Measurements from ENCODE around the gene ITPKC. TPM values are rescaled to one million over a fixed set of nuclear protein-coding genes. Genes with fewer than 3 reads are reported as not detected.
A peak's percentile ranks its signal among the peaks of the same experiment; 100 is the strongest.

Gene ITPKC
- total and polyA plus RNA-seq, 2 of the 13 experiments (the other 11 are each of a cell fraction or from before 2014, with no cell fraction given), result 6.9 to 11.2 TPM

DNA sequence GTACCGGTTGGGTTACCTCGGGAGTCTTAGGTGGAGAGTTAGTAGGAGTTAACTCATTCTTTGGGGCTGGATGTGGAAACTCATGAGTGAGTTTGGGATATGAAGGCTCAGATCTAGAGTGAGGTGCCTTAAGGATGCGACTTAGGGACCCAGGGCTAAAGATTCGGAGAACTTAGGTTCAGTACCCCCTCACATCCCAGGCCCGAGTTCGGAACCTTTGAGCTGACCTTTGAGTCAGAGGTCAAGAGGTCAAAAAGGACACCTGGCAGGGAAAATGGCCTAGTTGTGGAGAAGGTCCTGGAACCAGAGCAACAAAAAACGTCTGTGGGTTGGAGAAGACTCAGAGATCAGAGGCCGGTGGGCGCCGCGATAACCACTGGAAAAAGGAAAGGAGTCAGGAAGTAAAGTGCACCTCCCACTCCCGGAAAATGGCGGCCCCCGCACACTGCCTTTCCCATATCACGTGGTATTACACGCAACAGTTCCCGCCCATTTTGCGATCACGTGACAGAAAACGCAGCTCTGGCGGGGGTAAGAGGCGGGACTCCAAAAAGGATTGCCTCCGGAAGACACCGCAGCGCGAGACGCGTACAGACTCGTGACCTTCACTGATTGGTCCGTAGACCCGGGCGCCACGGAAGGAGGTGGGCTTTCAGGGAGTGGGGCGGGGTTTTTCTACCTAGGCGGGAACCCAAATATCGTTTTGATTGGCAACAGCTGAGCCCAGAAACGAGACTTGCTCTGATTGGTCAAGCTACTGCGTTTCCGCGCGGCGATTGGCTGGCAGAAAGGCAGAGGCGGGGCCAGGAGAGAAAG is 33.4 kb downstream of the ITPKC start, which contains the start of gene ACTMAP (continued):
- TF ChIP-seq AGO2 (optimal IDR thresholded peaks at IDR 0.05; ENCODE audit: low read depth, low read length), result no peak
- TF ChIP-seq ZFP41 (CRISPR knock-in tag; IDR thresholded peaks at IDR 0.05; ENCODE audit: borderline replicate concordance), result no peak
- TF ChIP-seq ZSCAN12 (CRISPR knock-in tag; IDR thresholded peaks at IDR 0.05), result no peak
- TF ChIP-seq ZNF720 (CRISPR knock-in tag; IDR thresholded peaks at IDR 0.05), result no peak
- no peak for TF ChIP-seq RFX3 (CRISPR knock-in tag; IDR thresholded peaks at IDR 0.05)
- peak; percentile 68 for TF ChIP-seq MYC (CRISPR knock-in tag; IDR thresholded peaks at IDR 0.05; ENCODE audit: borderline replicate concordance)
- no peak for TF ChIP-seq MAF1 (CRISPR knock-in tag; IDR thresholded peaks at IDR 0.05; ENCODE audit: borderline replicate concordance)
- TF ChIP-seq YEATS4 (CRISPR knock-in tag; IDR thresholded peaks at IDR 0.05; ENCODE audit: borderline replicate concordance), result peak; percentile 73; the same call in 1 of the 2 replicates
- no peak for TF ChIP-seq PRDM10 (CRISPR knock-in tag; IDR thresholded peaks at IDR 0.05; ENCODE audit: low read depth)
- TF ChIP-seq KAT2B (IDR thresholded peaks at IDR 0.05; ENCODE audit: borderline replicate concordance, low read depth, low read length), result no peak
- TF ChIP-seq ZMAT5 (CRISPR knock-in tag; IDR thresholded peaks at IDR 0.05; ENCODE audit: borderline replicate concordance, low read depth), result no peak
- no peak for TF ChIP-seq SIX4 (CRISPR knock-in tag; IDR thresholded peaks at IDR 0.05)
- TF ChIP-seq TGIF2 (CRISPR knock-in tag; IDR thresholded peaks at IDR 0.05), result no peak
- TF ChIP-seq PCBP1 (IDR thresholded peaks at IDR 0.05; ENCODE audit: borderline replicate concordance, low read depth, low read length), result no peak
- peak; percentile 44; the same call in 1 of the 2 replicates for TF ChIP-seq SALL1 (CRISPR knock-in tag; IDR thresholded peaks at IDR 0.05)
- no peak for TF ChIP-seq THAP8 (CRISPR knock-in tag; IDR thresholded peaks at IDR 0.05; ENCODE audit: borderline replicate concordance)
- TF ChIP-seq CCDC6 (CRISPR knock-in tag; IDR thresholded peaks at IDR 0.05), result peak; percentile 15; the same call in 1 of the 2 replicates
- TF ChIP-seq HDAC6 (IDR thresholded peaks at IDR 0.05; ENCODE audit: low read depth, low read length), result no peak
- no peak for TF ChIP-seq SRSF4 (IDR thresholded peaks at IDR 0.05; ENCODE audit: low read depth, low read length, poor library complexity, severe bottlenecking)
- 0 out of 2 replicates have a peak, but pooled peaks have one; percentile 14 for TF ChIP-seq SOX5 (CRISPR knock-in tag; IDR thresholded peaks at IDR 0.05; ENCODE audit: borderline replicate concordance)
- no peak for TF ChIP-seq HMGA1 (CRISPR knock-in tag; conservative IDR thresholded peaks at IDR 0.05)
- TF ChIP-seq SAFB2 (CRISPR knock-in tag; IDR thresholded peaks at IDR 0.05; ENCODE audit: borderline replicate concordance, low read depth), result no peak
- TF ChIP-seq BHLHE40 (IDR thresholded peaks at IDR 0.05; ENCODE audit: low read length), result peak; percentile 82
- TF ChIP-seq ZNF383 (CRISPR knock-in tag; IDR thresholded peaks at IDR 0.05; ENCODE audit: borderline replicate concordance), result 0 out of 2 replicates have a peak, but pooled peaks have one; percentile 53
- no peak for TF ChIP-seq MXD1 (CRISPR knock-in tag; IDR thresholded peaks at IDR 0.05)
- no peak for TF ChIP-seq KDM5B (CRISPR knock-in tag; IDR thresholded peaks at IDR 0.05; ENCODE audit: borderline replicate concordance)

Data from HepG2 (cell line).